Colonic mucosa (tissue), 4 donors: ENCODE results near the gene GAS2L1. TPM values are rescaled to one million over a fixed set of nuclear protein-coding genes. Genes with fewer than 3 reads are reported as not detected.

Source experiments
- DNase-seq: peaks from one replicate; pipeline ENCODE4 v3.0.0-alpha.2; 2020
- H3K27ac ChIP-seq: fragments of 200-600 bp; one replicate; pipeline ENCODE4 v1.8.0; 2021
- H3K27me3 ChIP-seq: fragments of 200-600 bp; one replicate; pipeline ENCODE4 v1.8.0; 2021
- H3K36me3 ChIP-seq: fragments of 200-600 bp; one replicate; pipeline ENCODE4 v1.8.0; 2021
- H3K4me1 ChIP-seq: fragments of 200-600 bp; one replicate; pipeline ENCODE4 v1.8.0; 2021; ENCODE audit warnings: mild to moderate bottlenecking
- H3K4me3 ChIP-seq: fragments of 200-600 bp; one replicate; pipeline ENCODE4 v1.8.0; 2021
- H3K9ac ChIP-seq, 2 donors: one replicate each; pipeline ENCODE4 v1.7.0; 2013; ENCODE audit warnings: control low read depth in 2 of 2, low read depth in 2 of 2, low read length in 2 of 2
- H3K9me3 ChIP-seq: fragments of 200-600 bp; one replicate; pipeline ENCODE4 v1.8.0; 2021
- CTCF ChIP-seq: fragments of 200-600 bp; IDR thresholded peaks from one replicate; pipeline ENCODE4 v1.8.0; 2022; ENCODE audit warnings: antibody characterized with exemption, mild to moderate bottlenecking
- intact Hi-C: fragments of 100-400 bp; cut with DNase I; formaldehyde crosslinking; loops from one replicate; pipeline ENCODE4 v1.14.1; 2022
- total RNA-seq, 2 donors: library from RNA; stranded (reverse); fragmentation: NEBNext Ultra II Directional in 1 of 2; extraction: Animal tissue kit (Norgen Biotek cat#: 25700) in 1 of 2; gene quantifications; one replicate each; pipeline ENCODE4 v1.2.1, GENCODE V29; 2021
- donor health status: healthy.
- donor health status: DM: no; HTN: no; CAD: no.
- donor health status: DM: no; HTN: no; CAD: no.

Gene GAS2L1
- total RNA-seq, 2 donors from 2014 or later, result 16.6 to 41.1 TPM

DNA sequence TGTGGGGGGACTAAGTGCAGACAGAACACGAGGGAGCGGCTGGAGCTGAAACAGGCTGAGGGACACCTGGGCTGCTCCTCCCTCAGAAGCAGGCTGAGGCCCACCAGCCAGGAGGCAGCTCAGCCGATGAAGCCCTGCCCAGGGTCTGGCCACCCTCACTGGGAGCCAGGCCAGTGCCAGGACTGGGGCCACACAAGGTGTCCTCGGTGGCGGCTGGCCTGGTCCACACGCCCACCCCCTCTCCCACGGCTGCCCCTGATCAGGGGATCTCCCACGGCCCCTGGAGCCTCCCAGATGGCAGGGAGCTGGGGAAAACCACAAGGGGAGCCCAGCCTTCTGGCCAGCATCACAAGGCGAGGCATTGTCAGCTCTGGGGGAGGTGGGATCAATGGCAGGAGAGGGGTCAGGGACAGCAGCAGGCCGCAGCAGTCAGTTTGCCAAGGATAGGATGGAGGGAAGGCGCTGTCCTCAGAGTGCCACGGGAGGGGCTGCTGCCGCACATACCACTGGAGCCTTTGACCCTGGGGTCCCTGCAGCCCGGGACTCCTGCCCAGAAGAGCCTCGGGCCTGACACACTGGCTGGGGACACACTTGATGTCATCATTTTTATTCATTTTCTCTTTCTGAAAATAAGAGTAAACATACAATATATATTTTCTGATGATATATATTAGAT, 20.8 kb downstream of the GAS2L1 start:
- no peak for TF ChIP-seq CTCF
- intact Hi-C loops, result no loop called here
- Histone ChIP-seq H3K9ac (no peak overlapping the region), H3K9me3 (no peaks in the 10 kb centered on the region), H3K4me3 (no peak overlapping the region), H3K27me3 (no peaks in the 10 kb centered on the region), H3K4me1 (no peaks in the 10 kb centered on the region), H3K27ac (no peak overlapping the region), H3K36me3 (peaks cover 7% of the 10 kb centered on the region)
- DNase-seq, result no peak

DNA sequence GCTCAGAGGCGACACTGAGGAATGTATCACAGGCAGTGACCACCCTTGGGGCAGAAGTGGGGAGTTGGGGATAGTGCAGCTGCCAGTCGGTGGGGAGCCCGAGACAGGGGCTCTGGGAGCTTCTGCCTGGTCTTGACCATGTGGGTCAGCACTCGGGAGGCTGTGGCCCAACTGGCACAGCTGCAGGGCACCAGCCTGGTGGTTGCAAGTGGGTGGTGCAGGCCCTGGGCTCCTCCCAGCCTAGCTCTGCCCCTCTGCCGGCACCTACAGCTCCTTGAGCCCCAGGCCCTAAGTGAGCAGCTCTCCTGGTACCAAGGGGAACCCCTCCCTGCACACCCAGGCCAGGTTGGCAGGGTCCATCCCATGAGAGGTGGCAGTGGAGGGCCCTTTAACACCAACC, 21.6 kb downstream of the GAS2L1 start:
- no peak for TF ChIP-seq CTCF
- Histone ChIP-seq H3K36me3 (peaks cover 7% of the 10 kb centered on the region), H3K27ac (no peak overlapping the region), H3K4me1 (no peaks in the 10 kb centered on the region), H3K27me3 (no peaks in the 10 kb centered on the region), H3K4me3 (no peak overlapping the region), H3K9ac (no peak overlapping the region), H3K9me3 (no peaks in the 10 kb centered on the region)
- intact Hi-C loops, result no loop called here
- DNase-seq, result no peak

GRCh38 chr22:29328566-29329500, 22.4 kb downstream of the GAS2L1 start:
- H3K36me3 ChIP-seq, result peaks cover 7% of the 10 kb centered on the region
- H3K27me3 ChIP-seq, result no peaks in the 10 kb centered on the region
- no peaks in the 10 kb centered on the region for H3K4me1 ChIP-seq
- no peak overlapping the region for H3K27ac ChIP-seq
- H3K4me3 ChIP-seq, result no peak overlapping the region
- DNase-seq, result no peak
- H3K9me3 ChIP-seq, result no peaks in the 10 kb centered on the region
- H3K9ac ChIP-seq, result no peak overlapping the region
- no peak for TF ChIP-seq CTCF
- intact Hi-C loops, result no loop called here

DNA sequence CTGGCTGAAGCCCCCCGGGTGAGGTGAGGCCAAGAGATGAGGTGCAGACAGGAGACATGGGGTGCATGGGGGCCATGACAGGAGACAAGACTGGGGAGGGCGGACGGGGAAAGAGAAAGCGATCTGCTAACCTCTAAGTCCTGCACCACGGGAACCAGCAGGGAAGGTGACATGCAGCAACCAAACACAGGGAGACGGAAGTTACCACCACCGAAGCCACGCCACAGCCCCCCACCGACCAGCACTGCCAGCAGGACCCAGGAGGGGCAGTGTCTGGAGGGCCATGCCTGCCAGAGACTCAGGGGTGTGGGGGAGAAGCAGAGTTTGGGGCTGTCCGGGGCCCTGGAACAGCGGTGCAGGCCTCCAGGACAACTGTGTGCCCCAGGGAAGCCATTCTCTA, 23.1 kb downstream of the GAS2L1 start:
- no peaks in the 10 kb centered on the region for H3K4me1 ChIP-seq
- H3K9ac ChIP-seq, result no peak overlapping the region
- no peak overlapping the region for H3K4me3 ChIP-seq
- intact Hi-C loops, result no loop called here
- DNase-seq, result no peak
- no peaks in the 10 kb centered on the region for H3K9me3 ChIP-seq
- TF ChIP-seq CTCF, result no peak
- no peak overlapping the region for H3K27ac ChIP-seq
- H3K27me3 ChIP-seq, result no peaks in the 10 kb centered on the region
- peaks cover 7% of the 10 kb centered on the region for H3K36me3 ChIP-seq

DNA sequence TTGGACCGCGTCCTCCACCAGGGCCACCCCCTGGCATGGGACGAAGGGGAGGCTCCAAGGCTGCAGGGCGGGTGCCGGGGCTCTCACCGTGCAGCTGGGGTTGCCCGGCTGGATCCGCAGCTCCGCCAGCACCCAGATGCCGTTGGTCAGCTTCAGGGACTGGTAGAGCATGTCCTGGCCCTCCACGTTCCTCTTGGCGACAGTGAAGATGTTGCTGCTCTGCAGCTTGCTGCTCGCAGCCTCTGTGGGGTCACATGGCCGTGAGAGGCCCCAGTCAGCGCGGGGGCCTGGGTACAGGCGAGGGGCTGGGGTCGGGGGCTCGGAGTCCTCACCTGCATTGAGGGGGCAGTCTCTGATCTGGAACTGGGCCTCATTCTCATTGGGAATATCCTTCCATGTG, 23.8 kb downstream of the GAS2L1 start:
- Histone ChIP-seq H3K9ac (no peak overlapping the region), H3K36me3 (peaks cover 7% of the 10 kb centered on the region), H3K4me1 (no peaks in the 10 kb centered on the region), H3K27me3 (no peaks in the 10 kb centered on the region), H3K9me3 (no peaks in the 10 kb centered on the region), H3K27ac (no peak overlapping the region), H3K4me3 (no peak overlapping the region)
- no peak for DNase-seq
- no peak for TF ChIP-seq CTCF
- intact Hi-C loops, result no loop called here
